SU-DHL-6 (cell line): Measurements from ENCODE around the gene CARMIL1.

Source experiments
- EZH2phosphoT487 ChIP-seq: fragments of 200-600 bp; sonication (generic), shearing (Covaris generic); conservative IDR thresholded peaks from 2 replicates; pipeline ENCODE4 v1.6.1; 2018; ENCODE audit warnings: mild to moderate bottlenecking, antibody characterized with exemption, low read length, moderate library complexity, mixed read lengths
- TF ChIP-seq, protein P1 (sequence below): fragments of 200-600 bp; sonication (generic); IDR thresholded peaks from one replicate; pipeline ENCODE4 v1.5.1; 2017; ENCODE audit warnings: antibody characterized with exemption, mild to moderate bottlenecking, low read length, moderate library complexity; ENCODE audit not compliant: insufficient read depth, poor library complexity, severe bottlenecking

DNA sequence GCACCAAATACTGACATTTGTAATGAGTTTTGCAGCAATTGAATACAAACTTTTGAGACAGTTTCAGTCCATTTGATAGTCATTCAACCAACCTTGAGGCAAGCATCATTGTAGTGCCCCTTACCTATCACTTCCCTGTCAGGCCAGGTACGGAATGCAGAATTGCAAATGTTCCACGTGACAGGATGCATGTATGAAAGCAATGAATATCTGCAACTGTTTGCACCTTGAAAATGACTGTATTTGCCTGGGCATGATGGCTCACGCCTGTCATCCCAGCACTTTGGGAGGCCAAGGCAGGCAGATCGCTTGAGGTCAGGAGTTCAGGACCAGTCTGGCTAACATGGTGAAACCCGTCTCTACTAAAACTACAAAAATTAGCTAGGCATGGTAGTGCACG, 226.8 kb downstream of the CARMIL1 start:
- TF ChIP-seq, protein P1, sequence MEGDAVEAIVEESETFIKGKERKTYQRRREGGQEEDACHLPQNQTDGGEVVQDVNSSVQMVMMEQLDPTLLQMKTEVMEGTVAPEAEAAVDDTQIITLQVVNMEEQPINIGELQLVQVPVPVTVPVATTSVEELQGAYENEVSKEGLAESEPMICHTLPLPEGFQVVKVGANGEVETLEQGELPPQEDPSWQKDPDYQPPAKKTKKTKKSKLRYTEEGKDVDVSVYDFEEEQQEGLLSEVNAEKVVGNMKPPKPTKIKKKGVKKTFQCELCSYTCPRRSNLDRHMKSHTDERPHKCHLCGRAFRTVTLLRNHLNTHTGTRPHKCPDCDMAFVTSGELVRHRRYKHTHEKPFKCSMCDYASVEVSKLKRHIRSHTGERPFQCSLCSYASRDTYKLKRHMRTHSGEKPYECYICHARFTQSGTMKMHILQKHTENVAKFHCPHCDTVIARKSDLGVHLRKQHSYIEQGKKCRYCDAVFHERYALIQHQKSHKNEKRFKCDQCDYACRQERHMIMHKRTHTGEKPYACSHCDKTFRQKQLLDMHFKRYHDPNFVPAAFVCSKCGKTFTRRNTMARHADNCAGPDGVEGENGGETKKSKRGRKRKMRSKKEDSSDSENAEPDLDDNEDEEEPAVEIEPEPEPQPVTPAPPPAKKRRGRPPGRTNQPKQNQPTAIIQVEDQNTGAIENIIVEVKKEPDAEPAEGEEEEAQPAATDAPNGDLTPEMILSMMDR: no peak
- no peak for TF ChIP-seq EZH2phosphoT487
